ENCODE measurements around the gene WDR20. TPM values are rescaled to one million over a fixed set of nuclear protein-coding genes. Genes with fewer than 3 reads are reported as not detected.

The WDR20 gene
- total and polyA plus RNA-seq, 2 of the 8 experiments (the other 6 are each of a cell fraction or from before 2014, with no cell fraction given), result 11.2 to 26.7 TPM

- Histone ChIP-seq H3K23me2 (ENCODE audit: low read depth, low read length) (no peaks in the 10 kb centered on the region), H2BK15ac (ENCODE audit: low read length) (no peak overlapping the region), H4K8ac (ENCODE audit: extremely low read depth, insufficient read depth, low read length) (no peak overlapping the region), H3K79me1 (ENCODE audit: low read depth, low read length) (peaks cover 9% of the 10 kb centered on the region), H3K4ac (replicated peaks; ENCODE audit: insufficient read length, low read depth, low read length) (no peak overlapping the region), H3K56ac (replicated peaks; ENCODE audit: insufficient read length, low read depth, low read length) (no peak overlapping the region), H3K79me2 (ENCODE audit: control insufficient read depth in 1 of 2, insufficient read depth in 2 of 2, low read length in 2 of 2) (peaks cover 0 to 85% of the 10 kb centered on the region in 2 experiments; a peak in 3 of 4 replicates), H3K27me3 (replicated peaks in 1 of 4; ENCODE audit: control insufficient read depth in 3 of 4, extremely low read depth in 1 of 4, insufficient read depth in 3 of 4, low read length in 3 of 4) (no peaks in the 10 kb centered on the region), H3K4me1 (replicated peaks in 1 of 4; ENCODE audit: control insufficient read depth in 3 of 4, insufficient read depth in 4 of 4, low read length in 3 of 4) (peaks cover 0 to 9% (median 2%) of the 10 kb centered on the region in 4 experiments; a peak in 4 of 7 replicates), H2BK120ac (replicated peaks; ENCODE audit: low read depth, low read length) (no peak overlapping the region), H3K9me3 (ENCODE audit: insufficient read depth in 2 of 2, low read depth in 1 of 2, low read length in 1 of 2) (no peaks in the 10 kb centered on the region), H4K5ac (ENCODE audit: insufficient read length, low read depth, low read length) (no peak overlapping the region), H2BK5ac (ENCODE audit: low read depth, low read length) (no peak overlapping the region), H2AFZ (ENCODE audit: low read length) (no peak overlapping the region), H3K4me2 (ENCODE audit: insufficient read depth in 1 of 2, low read depth in 2 of 2, low read length in 2 of 2) (no peak overlapping the region), H3K9ac (replicated peaks in 1 of 4; ENCODE audit: extremely low read depth in 1 of 4, low read depth in 3 of 4, low read length in 3 of 4) (no peak overlapping the region), H4K20me1 (replicated peaks in 1 of 2; ENCODE audit: control insufficient read depth in 1 of 2, insufficient read depth in 2 of 2, low read length in 2 of 2) (peaks cover 0 to 9% of the 10 kb centered on the region in 2 experiments), H3K27ac (ENCODE audit: low read depth, low read length) (no peak overlapping the region), H3K18ac (ENCODE audit: extremely low read depth, low read length) (no peak overlapping the region), H2AK5ac (ENCODE audit: low read depth, low read length) (no peak overlapping the region), H2BK20ac (ENCODE audit: low read length) (no peak overlapping the region), H3K36me3 (ENCODE audit: control insufficient read depth in 2 of 4, insufficient read depth in 4 of 4, low read length in 3 of 4) (no peaks in the 10 kb centered on the region; a peak in 1 of 8 replicates), H4K91ac (replicated peaks; ENCODE audit: insufficient read length, low read length) (no peak overlapping the region), H3K14ac (ENCODE audit: insufficient read length) (no peak overlapping the region), H2BK12ac (ENCODE audit: low read depth, low read length) (no peak overlapping the region), H3K23ac (ENCODE audit: insufficient read length) (no peak overlapping the region), H3K4me3 (ENCODE audit: extremely low read depth in 1 of 4, insufficient read depth in 2 of 4, low read depth in 3 of 4, low read length in 4 of 4) (no peak overlapping the region)
- CTCF ChIA-PET (ENCODE audit: partially characterized antibody), result interaction anchor here (0.6 to 1.7 kb wide), 4 partner anchors 53 to 1499 kb away, joined by 3 to 5 read pairs (median 4); no protein-coding TSS in a partner anchor
- WGBS, 2 experiments (ENCODE audit: extremely low coverage in 1 of 2, insufficient coverage in 1 of 2, insufficient read length in 1 of 2, insufficient replicate concordance in 2 of 2, low coverage in 1 of 2, low lambda C conversion rate in 2 of 2, missing lambda C conversion rate in 1 of 2), result 91% methylated on average over 9 of the region's 9 CpGs; no CpG with 5 or more reads in 1 of the 2 experiments
- DNase-seq (ENCODE audit: low read depth in 1 of 2, low spot score in 2 of 2) (no peak), FAIRE-seq (no peak)
- POLR2A ChIA-PET (ENCODE audit: partially characterized antibody), result interaction anchor here (1.3 kb wide), 1 partner anchor 21 kb away, joined by 3 read pairs; no protein-coding TSS in a partner anchor
- TF ChIP-seq HDAC6 (IDR thresholded peaks at IDR 0.05; ENCODE audit: low read depth, low read length) (no peak), RXRA (IDR thresholded peaks at IDR 0.05; ENCODE audit: insufficient read depth, low read depth, low read length) (no peak), FOSL1 (IDR thresholded peaks at IDR 0.05; ENCODE audit: insufficient read depth, low read depth, low read length) (no peak), RNF2 (IDR thresholded peaks at IDR 0.05; ENCODE audit: borderline replicate concordance, low read depth, low read length, missing control alignments, poor library complexity, severe bottlenecking) (no peak), TAF1 (IDR thresholded peaks at IDR 0.05; ENCODE audit: low read depth, low read length) (no peak), HDAC2 (IDR thresholded peaks at IDR 0.05; ENCODE audit: borderline replicate concordance in 1 of 2, low read depth in 2 of 2, low read length in 2 of 2) (no peak), EP300 (IDR thresholded peaks at IDR 0.05; ENCODE audit: borderline replicate concordance in 1 of 2, low read depth in 2 of 2, low read length in 2 of 2) (no peak), CHD1 (IDR thresholded peaks at IDR 0.05; ENCODE audit: low read depth, low read length) (no peak), SAP30 (IDR thresholded peaks at IDR 0.05; ENCODE audit: insufficient read depth, insufficient replicate concordance, low read length) (no peak), TBP (IDR thresholded peaks at IDR 0.05; ENCODE audit: low read depth, low read length) (no peak), POLR2AphosphoS5 (IDR thresholded peaks at IDR 0.05; ENCODE audit: low read depth, low read length) (no peak), POU5F1 (IDR thresholded peaks at IDR 0.05; ENCODE audit: low read depth, low read length) (no peak)
Observed at GRCh38 chr14:102182936-102183619, 43.4 kb downstream of the WDR20 start.
